AG10803 (cell line): ENCODE results near the gene FARP1.

Source experiments
- DNase-seq: peaks from one replicate; pipeline ENCODE4 v3.0.0; 2010; ENCODE audit warnings: low read depth
- H3K4me3 ChIP-seq: 2 replicates; pipeline ENCODE4 v1.5.1; 2011; ENCODE audit warnings: mild to moderate bottlenecking, low read length, control low read depth
- CTCF ChIP-seq: conservative IDR thresholded peaks from 2 replicates; pipeline ENCODE4 v1.5.1; 2011; ENCODE audit warnings: mild to moderate bottlenecking, low read length, control low read depth, inconsistent platforms

FARP1 gene

GRCh38 chr13:98332691-98333090 is 189.8 kb downstream of the FARP1 start:
- TF ChIP-seq CTCF, result no peak
- H3K4me3 ChIP-seq, result no peak overlapping the region
- no peak for DNase-seq

DNA sequence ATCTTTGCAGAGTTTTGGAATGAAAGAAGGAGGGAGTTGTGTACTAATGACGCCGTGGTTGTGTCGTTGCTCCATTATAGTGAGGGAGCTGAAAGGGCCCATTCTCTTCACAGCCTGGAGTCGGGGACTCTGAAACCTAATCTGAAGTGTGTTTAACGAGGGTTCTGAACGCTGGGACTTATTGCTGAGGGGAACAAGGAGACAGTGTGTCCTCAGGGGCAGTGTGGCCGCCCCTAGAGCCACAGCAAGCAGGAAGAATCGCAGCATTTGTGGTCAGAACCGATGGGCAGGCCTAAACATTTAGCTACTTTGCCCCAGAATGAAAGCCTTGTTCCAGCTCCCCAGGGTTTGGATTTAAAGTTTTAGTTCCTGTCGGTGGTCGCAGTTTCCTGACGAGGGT is 190.6 kb downstream of the FARP1 start:
- DNase-seq, result no peak
- TF ChIP-seq CTCF, result no peak
- no peak overlapping the region for H3K4me3 ChIP-seq

- H3K4me3 ChIP-seq, result no peak overlapping the region
- DNase-seq, result no peak
- no peak for TF ChIP-seq CTCF
Measured at GRCh38 chr13:98334620-98335205, 191.8 kb downstream of the FARP1 start.

GRCh38 chr13:98335721-98336120 is 192.8 kb downstream of the FARP1 start:
- TF ChIP-seq CTCF, result no peak
- DNase-seq, result no peak
- no peak overlapping the region for H3K4me3 ChIP-seq

- no peak overlapping the region for H3K4me3 ChIP-seq
- TF ChIP-seq CTCF, result no peak
- no peak for DNase-seq
Measured at GRCh38 chr13:98338310-98338709, 195.4 kb downstream of the FARP1 start.

GRCh38 chr13:98339684-98340425 is 197.0 kb downstream of the FARP1 start:
- no peak for TF ChIP-seq CTCF
- H3K4me3 ChIP-seq, result no peak overlapping the region
- DNase-seq, result no peak

GRCh38 chr13:98342953-98343352 is 200.1 kb downstream of the FARP1 start:
- TF ChIP-seq CTCF, result no peak
- no peak for DNase-seq
- H3K4me3 ChIP-seq, result no peak overlapping the region
